IPS-18c (cell line): ENCODE measurements around the gene CDH23.

ENCODE experiments used
- H3K4me3 ChIP-seq: 2 replicates; pipeline ENCODE4 v1.7.0; 2013; ENCODE audit warnings: low read depth, mild to moderate bottlenecking, low read length, moderate library complexity; ENCODE audit not compliant: insufficient read depth
- H3K9me3 ChIP-seq: one replicate; pipeline ENCODE4 v1.6.1; 2013; ENCODE audit warnings: mild to moderate bottlenecking, low read length, moderate library complexity; ENCODE audit not compliant: control insufficient read depth, insufficient read depth

The CDH23 gene

GRCh38 chr10:71442000-71442399 is 45.3 kb downstream of the CDH23 start:
- no peaks in the 10 kb centered on the region for H3K9me3 ChIP-seq

GRCh38 chr10:71442859-71443570 is 46.3 kb downstream of the CDH23 start:
- H3K4me3 ChIP-seq: no peak overlapping the region
- no peaks in the 10 kb centered on the region for H3K9me3 ChIP-seq

More at GRCh38 chr10:71442000-71442399, 45.3 kb downstream of the CDH23 start:
- no peak overlapping the region for H3K4me3 ChIP-seq

GRCh38 chr10:71443676-71444075 is 47.0 kb downstream of the CDH23 start:
- Histone ChIP-seq H3K9me3 (no peaks in the 10 kb centered on the region), H3K4me3 (no peak overlapping the region)

GRCh38 chr10:71444284-71445054 is 47.7 kb downstream of the CDH23 start:
- no peaks in the 10 kb centered on the region for H3K9me3 ChIP-seq
- H3K4me3 ChIP-seq: no peak overlapping the region

DNA sequence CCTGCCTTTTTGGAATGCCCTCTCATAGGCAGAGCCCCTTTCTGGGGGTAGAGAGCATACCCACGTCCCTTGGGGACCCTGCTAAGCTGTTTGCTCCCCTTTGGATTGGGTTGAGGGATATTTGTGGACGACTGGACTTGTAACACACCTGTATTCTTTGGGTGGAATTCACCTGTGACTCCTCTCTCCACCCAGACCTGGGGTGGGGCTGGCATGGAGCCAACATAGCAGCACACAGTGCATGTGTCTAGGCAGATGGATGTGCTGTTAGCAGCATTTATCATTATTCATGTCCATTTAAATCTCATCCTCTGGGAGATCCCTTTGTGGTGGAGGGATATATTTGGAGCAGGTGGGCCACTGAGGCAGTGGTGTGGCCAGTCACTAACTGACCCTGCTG is 51.0 kb downstream of the CDH23 start:
- Histone ChIP-seq H3K4me3 (no peak overlapping the region), H3K9me3 (no peaks in the 10 kb centered on the region)

- Histone ChIP-seq H3K9me3 (no peaks in the 10 kb centered on the region), H3K4me3 (no peak overlapping the region)
Observed at GRCh38 chr10:71448146-71448545, 51.4 kb downstream of the CDH23 start.

- Histone ChIP-seq H3K4me3 (no peak overlapping the region), H3K9me3 (no peaks in the 10 kb centered on the region)
Observed at GRCh38 chr10:71449026-71449425, 52.3 kb downstream of the CDH23 start.

GRCh38 chr10:71451754-71452153 is 55.0 kb downstream of the CDH23 start:
- Histone ChIP-seq H3K9me3 (no peaks in the 10 kb centered on the region), H3K4me3 (no peak overlapping the region)

DNA sequence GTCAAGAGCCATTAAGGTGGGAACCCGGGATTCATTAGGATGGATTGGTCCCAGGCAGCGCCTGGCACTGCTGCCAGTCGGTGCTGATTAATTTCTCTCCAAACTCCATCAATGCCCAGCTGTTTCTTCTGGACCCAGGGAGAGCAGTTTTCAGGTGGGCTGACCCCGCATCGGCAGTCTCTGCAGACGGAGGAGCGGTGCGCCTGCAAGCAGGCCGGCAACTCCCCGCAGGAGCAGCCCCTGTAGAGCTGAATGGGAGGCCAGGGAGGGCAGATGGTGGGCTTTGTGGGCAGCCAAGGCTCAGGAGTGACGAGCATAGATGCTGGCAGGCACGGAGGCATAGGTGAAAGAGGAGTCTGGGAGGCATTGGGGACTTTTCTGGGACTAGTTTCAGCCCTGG is 56.5 kb downstream of the CDH23 start:
- Histone ChIP-seq H3K9me3 (no peaks in the 10 kb centered on the region), H3K4me3 (no peak overlapping the region)

DNA sequence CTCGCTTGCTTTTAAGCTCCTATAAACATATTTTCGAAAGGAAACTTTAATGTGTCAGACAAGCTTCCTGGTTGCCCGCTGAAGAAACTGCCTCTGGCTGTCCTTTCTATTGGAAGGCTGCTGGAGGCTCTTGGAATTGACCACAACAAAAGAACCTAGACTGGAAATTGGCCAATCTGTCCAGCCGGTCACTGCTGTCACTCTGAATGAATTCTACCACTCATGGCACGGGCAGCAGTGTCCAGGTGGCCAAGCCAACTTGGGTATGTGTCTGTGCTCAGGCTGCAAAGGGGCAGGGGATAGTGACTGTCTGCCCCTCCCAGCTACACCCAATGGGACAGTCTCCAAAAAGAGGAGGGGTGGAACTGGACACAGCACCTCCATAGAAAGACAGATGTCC is 57.6 kb downstream of the CDH23 start:
- Histone ChIP-seq H3K4me3 (no peak overlapping the region), H3K9me3 (no peaks in the 10 kb centered on the region)

GRCh38 chr10:71455035-71455434 is 58.3 kb downstream of the CDH23 start:
- Histone ChIP-seq H3K4me3 (no peak overlapping the region), H3K9me3 (peaks cover 2% of the 10 kb centered on the region)

- Histone ChIP-seq H3K9me3 (peaks cover 2% of the 10 kb centered on the region), H3K4me3 (no peak overlapping the region)
Observed at GRCh38 chr10:71456631-71457030, 59.9 kb downstream of the CDH23 start.

DNA sequence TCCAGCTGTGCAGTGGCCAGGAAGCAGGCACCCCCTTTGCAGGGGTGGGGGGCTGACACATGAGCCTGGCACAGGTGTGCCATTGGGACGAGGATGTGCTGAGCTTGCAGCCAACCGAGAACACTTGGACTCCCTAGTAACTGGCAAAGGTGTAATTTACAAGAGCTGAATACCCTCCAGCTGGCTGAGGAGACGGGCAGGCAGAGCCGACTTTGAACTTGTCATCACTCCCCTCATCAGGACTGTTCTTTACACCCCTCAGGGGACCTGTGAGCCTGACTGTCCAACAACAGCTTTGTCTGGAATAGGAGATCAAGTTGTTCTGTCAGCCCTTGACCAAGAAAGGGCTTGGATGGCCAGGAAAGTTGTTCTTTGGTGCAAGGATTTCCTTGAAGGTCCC is 61.2 kb downstream of the CDH23 start:
- Histone ChIP-seq H3K4me3 (no peak overlapping the region), H3K9me3 (peaks cover 2% of the 10 kb centered on the region)

DNA sequence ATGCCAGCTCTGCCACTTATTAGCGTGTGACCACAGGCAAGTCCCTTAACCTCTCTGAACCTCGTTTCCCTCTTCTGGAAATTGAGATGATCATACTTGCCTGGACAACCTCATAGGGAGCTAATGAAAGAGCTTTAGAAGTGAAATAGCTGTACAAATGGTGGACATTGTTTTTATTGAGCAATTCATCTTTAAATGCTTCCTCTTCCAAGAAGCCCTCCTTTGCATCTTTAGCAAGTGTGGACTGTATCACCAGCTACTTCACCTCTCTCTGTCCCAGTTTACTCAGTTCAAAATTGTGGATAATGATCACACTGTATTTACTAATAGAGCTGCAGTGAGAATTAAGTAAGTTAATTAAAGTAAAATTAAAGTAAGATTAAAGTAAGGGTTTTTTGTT is 61.7 kb downstream of the CDH23 start:
- Histone ChIP-seq H3K4me3 (no peak overlapping the region), H3K9me3 (peaks cover 5% of the 10 kb centered on the region)

DNA sequence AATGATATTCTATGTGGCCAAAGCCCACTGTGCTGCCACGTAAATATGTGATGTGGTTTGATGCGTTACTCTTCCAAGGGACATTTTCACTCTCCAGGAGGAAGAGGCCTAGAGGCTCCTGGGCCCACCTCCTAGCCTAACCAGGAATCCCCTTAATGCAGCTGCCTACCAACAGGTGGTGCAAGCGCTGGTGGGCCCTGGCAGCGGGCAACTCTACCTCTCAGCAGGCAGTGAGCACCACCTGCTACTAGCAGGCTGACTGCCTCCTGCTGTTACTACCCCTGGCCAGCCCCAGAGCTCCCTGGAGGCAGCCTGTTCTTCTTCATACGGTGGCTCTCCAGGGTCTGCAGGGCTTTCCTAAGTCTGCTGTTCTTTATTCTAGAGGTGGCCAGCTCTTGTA is 62.8 kb downstream of the CDH23 start:
- peaks cover 5% of the 10 kb centered on the region for H3K9me3 ChIP-seq
- H3K4me3 ChIP-seq: no peak overlapping the region

GRCh38 chr10:71460615-71461014 is 63.9 kb downstream of the CDH23 start:
- Histone ChIP-seq H3K4me3 (no peak overlapping the region), H3K9me3 (peaks cover 5% of the 10 kb centered on the region)

DNA sequence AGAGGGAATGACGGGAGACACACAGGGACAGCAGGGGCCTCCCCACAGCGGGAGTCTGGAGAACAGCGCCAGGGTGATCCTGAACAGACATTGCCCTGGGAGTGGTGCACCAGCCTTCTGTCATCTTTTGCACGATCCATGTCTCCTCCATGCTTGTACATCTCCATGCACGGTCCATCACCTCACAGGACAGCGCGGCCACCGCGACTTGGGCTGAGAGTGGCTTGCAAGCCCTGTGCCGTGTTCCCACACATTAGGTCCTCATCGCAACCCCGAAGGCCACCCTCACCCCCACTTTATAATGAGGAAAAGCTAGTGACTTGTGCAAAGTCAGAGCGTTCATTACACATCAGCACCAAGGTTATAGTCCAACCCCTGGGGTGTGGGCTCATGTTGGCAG is 64.7 kb downstream of the CDH23 start:
- H3K4me3 ChIP-seq: no peak overlapping the region
- H3K9me3 ChIP-seq: peaks cover 5% of the 10 kb centered on the region

GRCh38 chr10:71462062-71462935 is 65.6 kb downstream of the CDH23 start:
- Histone ChIP-seq H3K9me3 (peaks cover 5% of the 10 kb centered on the region), H3K4me3 (no peak overlapping the region)
